Endothelial cell of umbilical vein (primary cell): ENCODE data around the gene TBC1D16. TPM values are rescaled to one million over a fixed set of nuclear protein-coding genes. Genes with fewer than 3 reads are reported as not detected.

ENCODE experiments used
- BruUV-seq: library from RNA; stranded (reverse); fragments of 400-500 nt; replicated peaks from 2 replicates; lab custom pipeline; 2021; lab: Mats Ljungman, UMichigan
- CTCF ChIA-PET: fragments of 300-600, 350-600 bp; sonication (Branson Sonifier 250); formaldehyde crosslinking; loops from one replicate; lab custom pipeline; 2021; ENCODE audit warnings: antibody characterized with exemption, inconsistent platforms; lab: Charles Lee
- POLR2A ChIA-PET: fragments of 300-600, 350-600 bp; sonication (Branson Sonifier 250); formaldehyde crosslinking; loops from one replicate; lab custom pipeline; 2021; ENCODE audit warnings: antibody characterized with exemption, inconsistent platforms; lab: Charles Lee
- DNase-seq: peaks from one replicate; pipeline ENCODE4 v3.0.0-alpha.2; 2011; ENCODE audit warnings: low read depth, low spot score
- FAIRE-seq: peaks from 2 replicates; lab custom pipeline; 2011; peaks lifted over from hg19 to GRCh38; lab: Jason Lieb, UNC
- H2AFZ ChIP-seq: 2 replicates; pipeline ENCODE4 v1.6.0; 2012; ENCODE audit warnings: low read depth, low read length, control low read depth, inconsistent platforms
- H3K27ac ChIP-seq: 2 replicates; pipeline ENCODE4 v1.5.1; 2011; ENCODE audit warnings: low read depth, mild to moderate bottlenecking, control low read depth, low read length, moderate library complexity; ENCODE audit not compliant: insufficient read depth
- H3K27me3 ChIP-seq, 2 experiments: 2 replicates each; pipeline versions ENCODE4 v1.6.0 to v1.6.1; 2011; ENCODE audit warnings: low read length in 2 of 2, mixed read lengths in 1 of 2; ENCODE audit not compliant: control insufficient read depth in 2 of 2, insufficient read depth in 2 of 2
- H3K36me3 ChIP-seq, 2 experiments: 2 replicates in 1 of 2; 3 replicates in 1 of 2; pipeline ENCODE4 v1.5.1; 2011; ENCODE audit warnings: low read length in 2 of 2, mild to moderate bottlenecking in 1 of 2, moderate library complexity in 1 of 2; ENCODE audit not compliant: control insufficient read depth in 2 of 2, insufficient read depth in 2 of 2; ENCODE audit errors: extremely low read depth in 1 of 2
- H3K4me1 ChIP-seq: 3 replicates; pipeline ENCODE4 v1.5.1; 2011; ENCODE audit warnings: mild to moderate bottlenecking, low read length; ENCODE audit not compliant: control insufficient read depth, insufficient read depth; ENCODE audit errors: extremely low read depth
- H3K4me2 ChIP-seq: 2 replicates; pipeline ENCODE4 v1.6.1; 2011; ENCODE audit warnings: low read length, control low read depth, mixed read lengths; ENCODE audit not compliant: insufficient read depth
- H3K4me3 ChIP-seq, 3 experiments: fragments of 200-600 bp in 1 of 3; sonication (generic), shearing (Covaris generic) in 1 of 3; replicated peaks in 1 of 3; 2 replicates each; pipeline ENCODE4 v1.5.1; 2011 to 2016; ENCODE audit warnings: control low read depth in 3 of 3, low read length in 3 of 3, mild to moderate bottlenecking in 2 of 3, inconsistent platforms in 1 of 3, low read depth in 1 of 3, moderate library complexity in 1 of 3; ENCODE audit not compliant: insufficient read depth in 1 of 3
- H3K79me2 ChIP-seq: 2 replicates; pipeline ENCODE4 v1.6.0; 2012; ENCODE audit warnings: low read length, inconsistent platforms; ENCODE audit not compliant: control insufficient read depth, insufficient read depth
- H3K9ac ChIP-seq: replicated peaks from 2 replicates; pipeline ENCODE3; 2011; ENCODE audit warnings: low read length, control low read depth; ENCODE audit not compliant: insufficient read depth; ENCODE audit errors: extremely low read depth
- H3K9me1 ChIP-seq: replicated peaks from 3 replicates; pipeline ENCODE4 v1.6.0; 2011; ENCODE audit warnings: mild to moderate bottlenecking, low read length; ENCODE audit not compliant: control insufficient read depth, insufficient read depth; ENCODE audit errors: extremely low read depth
- H3K9me3 ChIP-seq: replicated peaks from 2 replicates; pipeline ENCODE4 v1.5.1; 2012; ENCODE audit warnings: low read length, inconsistent platforms; ENCODE audit not compliant: control insufficient read depth, insufficient read depth
- H4K20me1 ChIP-seq: replicated peaks from 2 replicates; pipeline ENCODE3; 2011; ENCODE audit warnings: mild to moderate bottlenecking, low read length; ENCODE audit not compliant: control insufficient read depth, insufficient read depth; ENCODE audit errors: extremely low read depth
- EZH2 ChIP-seq: IDR thresholded peaks from 2 replicates; pipeline ENCODE4 v1.6.1; 2012; ENCODE audit warnings: borderline replicate concordance, low read depth, mild to moderate bottlenecking, moderate library complexity, low read length, inconsistent platforms; ENCODE audit not compliant: severe bottlenecking
- FOS ChIP-seq: IDR thresholded peaks from 2 replicates; pipeline ENCODE4 v1.6.1; 2011; ENCODE audit warnings: mild to moderate bottlenecking, low read length, moderate library complexity, borderline replicate concordance; ENCODE audit not compliant: insufficient read depth
- GATA2 ChIP-seq: IDR thresholded peaks from 2 replicates; pipeline ENCODE4 v1.7.0; 2011; ENCODE audit warnings: low read depth, mild to moderate bottlenecking, moderate library complexity, mixed read lengths, low read length; ENCODE audit not compliant: insufficient read length, insufficient read depth
- JUN ChIP-seq: IDR thresholded peaks from 2 replicates; pipeline ENCODE4 v1.6.1; 2011; ENCODE audit warnings: borderline replicate concordance, low read depth; ENCODE audit not compliant: insufficient read length, insufficient read depth
- MYC ChIP-seq: IDR thresholded peaks from one replicate; pipeline ENCODE4 v1.6.1; 2011; ENCODE audit warnings: mild to moderate bottlenecking, low read depth, low read length
- POLR2A ChIP-seq: IDR thresholded peaks from 2 replicates; pipeline ENCODE4 v1.6.1; 2012; ENCODE audit warnings: low read depth, mild to moderate bottlenecking, control low read depth, low read length
- POLR2AphosphoS5 ChIP-seq: IDR thresholded peaks from 2 replicates; pipeline ENCODE4 v1.6.1; 2012; ENCODE audit warnings: low read depth, mild to moderate bottlenecking, control low read depth, low read length, moderate library complexity; ENCODE audit not compliant: insufficient read depth
- dilution Hi-C: fragments of 300-500 bp; cut with MboI; formaldehyde crosslinking; loops from one replicate; pipeline ENCODE4 v1.15.0; 2019; ENCODE audit warnings: low sequenced_read_pairs; ENCODE audit not compliant: extremely low pct_ligation_motif_present
- intact Hi-C: fragments of 100-400 bp; cut with micrococcal nuclease; formaldehyde crosslinking; loops from one replicate; pipeline ENCODE4 v1.10.0; 2022
- polyA plus RNA-seq, 4 experiments: library from polyadenylated mRNA; depleted of rRNA in 3 of 4; stranded (reverse) in 3 of 4; unstranded in 1 of 4; fragments of >200 nt; gene quantifications; 2 replicates each; pipeline versions ENCODE4 v1.2.1 to v1.2.3, GENCODE V29; 2011 to 2012; ENCODE audit warnings: missing spikeins in 1 of 4
- total RNA-seq: library from RNA; stranded (reverse); gene quantifications from 2 replicates; pipeline ENCODE4 v1.2.3, GENCODE V29; 2021
- TF ChIP-seq, protein P1 (sequence below): IDR thresholded peaks from 2 replicates; pipeline ENCODE4 v1.6.1; 2011; ENCODE audit not compliant: insufficient read depth, insufficient read length
- TF ChIP-seq, protein P2 (sequence below), 2 donors: IDR thresholded peaks; 1 replicate in 1 of 2; 2 replicates in 1 of 2; pipeline ENCODE4 v1.5.1; 2011; ENCODE audit warnings: low read length in 2 of 2, mild to moderate bottlenecking in 2 of 2, moderate library complexity in 2 of 2, control low read depth in 1 of 2, inconsistent platforms in 1 of 2, low read depth in 1 of 2; ENCODE audit not compliant: insufficient read depth in 1 of 2; ENCODE audit errors: extremely low read depth in 1 of 2

TBC1D16 gene
- total and polyA plus RNA-seq, 2 donors (not counting 3 experiments of a cell fraction or from before 2014, with no cell fraction given): 12.9 to 48.6 TPM

DNA sequence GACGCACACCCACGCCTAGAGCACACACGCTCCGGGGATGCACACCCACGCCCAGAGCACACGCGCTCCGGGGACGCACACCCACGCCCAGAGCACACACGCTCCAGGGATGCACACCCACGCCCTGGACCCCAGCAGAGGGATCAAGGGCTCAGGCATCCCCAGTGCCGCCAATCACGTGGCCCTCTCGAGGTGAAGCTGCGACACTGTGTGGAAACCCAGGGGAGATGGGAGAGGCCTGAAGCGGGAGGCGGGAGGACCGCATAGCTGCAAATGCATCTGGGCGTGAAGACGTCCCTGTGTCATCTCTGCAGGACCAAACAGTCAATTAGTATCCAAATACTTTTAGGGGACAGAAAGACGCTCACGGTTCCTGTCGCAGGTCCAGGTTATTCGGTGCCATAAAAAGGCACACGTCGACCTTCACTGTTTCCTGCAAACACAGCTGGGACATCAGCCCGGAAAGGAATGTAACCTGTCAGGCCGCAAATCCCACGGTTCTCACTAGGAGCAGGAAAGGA, 56.4 kb downstream of the TBC1D16 start:
- no peak overlapping the region for H3K4me2 ChIP-seq
- no peaks in the 10 kb centered on the region for H3K79me2 ChIP-seq
- FAIRE-seq (no peak), DNase-seq (no peak)
- intact Hi-C loops: no loop called here
- H3K27me3 ChIP-seq: no peaks in the 10 kb centered on the region
- peaks cover 3% of the 10 kb centered on the region for H3K4me1 ChIP-seq
- TF ChIP-seq POLR2A (no peak), JUN (no peak), POLR2AphosphoS5 (no peak), FOS (no peak), GATA2 (no peak), MYC (no peak), EZH2 (no peak)
- TF ChIP-seq, protein P1, sequence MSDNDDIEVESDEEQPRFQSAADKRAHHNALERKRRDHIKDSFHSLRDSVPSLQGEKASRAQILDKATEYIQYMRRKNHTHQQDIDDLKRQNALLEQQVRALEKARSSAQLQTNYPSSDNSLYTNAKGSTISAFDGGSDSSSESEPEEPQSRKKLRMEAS: no peak
- TF ChIP-seq, protein P2, sequence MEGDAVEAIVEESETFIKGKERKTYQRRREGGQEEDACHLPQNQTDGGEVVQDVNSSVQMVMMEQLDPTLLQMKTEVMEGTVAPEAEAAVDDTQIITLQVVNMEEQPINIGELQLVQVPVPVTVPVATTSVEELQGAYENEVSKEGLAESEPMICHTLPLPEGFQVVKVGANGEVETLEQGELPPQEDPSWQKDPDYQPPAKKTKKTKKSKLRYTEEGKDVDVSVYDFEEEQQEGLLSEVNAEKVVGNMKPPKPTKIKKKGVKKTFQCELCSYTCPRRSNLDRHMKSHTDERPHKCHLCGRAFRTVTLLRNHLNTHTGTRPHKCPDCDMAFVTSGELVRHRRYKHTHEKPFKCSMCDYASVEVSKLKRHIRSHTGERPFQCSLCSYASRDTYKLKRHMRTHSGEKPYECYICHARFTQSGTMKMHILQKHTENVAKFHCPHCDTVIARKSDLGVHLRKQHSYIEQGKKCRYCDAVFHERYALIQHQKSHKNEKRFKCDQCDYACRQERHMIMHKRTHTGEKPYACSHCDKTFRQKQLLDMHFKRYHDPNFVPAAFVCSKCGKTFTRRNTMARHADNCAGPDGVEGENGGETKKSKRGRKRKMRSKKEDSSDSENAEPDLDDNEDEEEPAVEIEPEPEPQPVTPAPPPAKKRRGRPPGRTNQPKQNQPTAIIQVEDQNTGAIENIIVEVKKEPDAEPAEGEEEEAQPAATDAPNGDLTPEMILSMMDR (IDR thresholded peaks at IDR 0.05; ENCODE audit: extremely low read depth in 1 of 2, insufficient read depth in 1 of 2, low read depth in 1 of 2, low read length in 2 of 2): no peak
- no peak overlapping the region for H2AFZ ChIP-seq
- no peaks in the 10 kb centered on the region for H3K9me1 ChIP-seq
- no peak overlapping the region for H3K4me3 ChIP-seq
- BruUV-seq: no TSS peak
- H4K20me1 ChIP-seq: no peaks in the 10 kb centered on the region
- dilution Hi-C loops: no loop called here
- POLR2A ChIA-PET: interaction anchor here (1.0 kb wide), 1 partner anchor 9 kb away, joined by 3 read pairs; no protein-coding TSS in a partner anchor
- peaks cover 0 to 8% of the 10 kb centered on the region in 2 experiments for H3K36me3 ChIP-seq
- CTCF ChIA-PET: interaction anchor here (0.5 to 2.0 kb wide), 4 partner anchors 9 to 233 kb away, joined by 3 to 6 read pairs (median 3); no protein-coding TSS in a partner anchor
- H3K9ac ChIP-seq: no peak overlapping the region
- no peaks in the 10 kb centered on the region for H3K9me3 ChIP-seq
- no peak overlapping the region for H3K27ac ChIP-seq
